PFSK-1 (cell line): ENCODE data around the gene CD247.

Experiments used
- FOXP2 ChIP-seq: optimal IDR thresholded peaks from 2 replicates; pipeline ENCODE3; 2011; ENCODE audit warnings: borderline replicate concordance, control low read depth, inconsistent platforms; ENCODE audit not compliant: insufficient read depth; ENCODE audit errors: extremely low read length, extremely low read depth
- POLR2AphosphoS5 ChIP-seq: IDR thresholded peaks from 2 replicates; pipeline ENCODE4 v1.6.1; 2012; ENCODE audit warnings: low read depth, mild to moderate bottlenecking, control low read depth, low read length, moderate library complexity
- SIN3A ChIP-seq: IDR thresholded peaks from 2 replicates; pipeline ENCODE4 v1.6.1; 2012; ENCODE audit warnings: mild to moderate bottlenecking, low read length, moderate library complexity, borderline replicate concordance; ENCODE audit not compliant: insufficient read depth
- TAF1 ChIP-seq: IDR thresholded peaks from 2 replicates; pipeline ENCODE4 v1.6.1; 2012; ENCODE audit warnings: low read length, control low read depth, borderline replicate concordance; ENCODE audit not compliant: insufficient read depth
- TF ChIP-seq, protein P1 (sequence below), 2 experiments: IDR thresholded peaks; 2 replicates each; pipeline versions ENCODE4 v1.6.1 to v1.8.0; 2011 to 2012; ENCODE audit warnings: low read depth in 2 of 2, low read length in 2 of 2, control low read depth in 1 of 2, inconsistent platforms in 1 of 2, mild to moderate bottlenecking in 1 of 2, moderate library complexity in 1 of 2; ENCODE audit not compliant: insufficient read depth in 1 of 2

CD247 gene

DNA sequence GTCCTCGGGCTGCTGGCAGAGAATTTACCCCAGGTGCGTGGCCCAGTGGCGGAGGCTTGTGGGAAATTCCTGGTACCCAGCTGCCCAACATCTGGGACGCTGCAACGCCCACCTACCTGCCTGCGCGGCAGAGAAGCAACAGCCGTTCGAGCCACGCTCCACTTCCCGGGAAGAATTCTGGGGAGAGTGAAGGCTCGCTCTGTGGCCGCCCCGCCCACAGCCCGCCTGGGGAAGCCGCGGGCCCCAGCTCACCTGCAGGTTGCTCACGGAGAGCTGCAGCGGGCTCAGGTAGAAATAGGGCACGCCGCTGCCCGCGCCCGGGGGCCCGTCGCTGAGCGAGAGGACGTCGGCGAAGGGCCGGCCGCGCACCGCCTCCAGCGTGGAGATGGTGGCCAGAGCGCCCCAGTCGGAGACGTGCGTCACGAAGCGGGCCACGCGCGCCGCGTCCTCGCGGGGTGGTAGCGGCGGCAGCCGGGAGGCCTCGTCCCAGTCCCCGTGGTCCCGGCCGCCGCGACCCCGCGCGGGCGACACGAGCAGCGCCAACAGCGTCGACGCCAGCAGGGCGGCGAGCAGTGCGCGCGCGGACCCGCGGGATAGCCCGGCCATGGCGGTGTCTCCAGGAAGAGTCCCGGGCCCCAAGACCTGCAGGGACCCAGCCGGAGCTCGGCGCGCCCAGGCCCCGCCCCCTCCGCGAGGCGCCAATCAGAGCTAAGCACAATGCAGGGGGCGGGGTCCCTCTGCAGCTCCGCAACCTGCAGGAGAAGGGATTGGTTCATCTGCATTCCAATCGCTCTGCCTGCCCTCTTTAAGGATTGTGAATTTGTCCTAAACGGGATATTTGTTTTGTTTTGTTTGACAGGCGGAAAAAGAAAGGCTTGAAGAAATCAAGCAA is 35.1 kb upstream of the CD247 start, which contains the start of gene CREG1:
Gene CREG1 (minus strand): TSS at position 627 of the 892 bp plus-strand sequence.
- TF ChIP-seq, protein P1, sequence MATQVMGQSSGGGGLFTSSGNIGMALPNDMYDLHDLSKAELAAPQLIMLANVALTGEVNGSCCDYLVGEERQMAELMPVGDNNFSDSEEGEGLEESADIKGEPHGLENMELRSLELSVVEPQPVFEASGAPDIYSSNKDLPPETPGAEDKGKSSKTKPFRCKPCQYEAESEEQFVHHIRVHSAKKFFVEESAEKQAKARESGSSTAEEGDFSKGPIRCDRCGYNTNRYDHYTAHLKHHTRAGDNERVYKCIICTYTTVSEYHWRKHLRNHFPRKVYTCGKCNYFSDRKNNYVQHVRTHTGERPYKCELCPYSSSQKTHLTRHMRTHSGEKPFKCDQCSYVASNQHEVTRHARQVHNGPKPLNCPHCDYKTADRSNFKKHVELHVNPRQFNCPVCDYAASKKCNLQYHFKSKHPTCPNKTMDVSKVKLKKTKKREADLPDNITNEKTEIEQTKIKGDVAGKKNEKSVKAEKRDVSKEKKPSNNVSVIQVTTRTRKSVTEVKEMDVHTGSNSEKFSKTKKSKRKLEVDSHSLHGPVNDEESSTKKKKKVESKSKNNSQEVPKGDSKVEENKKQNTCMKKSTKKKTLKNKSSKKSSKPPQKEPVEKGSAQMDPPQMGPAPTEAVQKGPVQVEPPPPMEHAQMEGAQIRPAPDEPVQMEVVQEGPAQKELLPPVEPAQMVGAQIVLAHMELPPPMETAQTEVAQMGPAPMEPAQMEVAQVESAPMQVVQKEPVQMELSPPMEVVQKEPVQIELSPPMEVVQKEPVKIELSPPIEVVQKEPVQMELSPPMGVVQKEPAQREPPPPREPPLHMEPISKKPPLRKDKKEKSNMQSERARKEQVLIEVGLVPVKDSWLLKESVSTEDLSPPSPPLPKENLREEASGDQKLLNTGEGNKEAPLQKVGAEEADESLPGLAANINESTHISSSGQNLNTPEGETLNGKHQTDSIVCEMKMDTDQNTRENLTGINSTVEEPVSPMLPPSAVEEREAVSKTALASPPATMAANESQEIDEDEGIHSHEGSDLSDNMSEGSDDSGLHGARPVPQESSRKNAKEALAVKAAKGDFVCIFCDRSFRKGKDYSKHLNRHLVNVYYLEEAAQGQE (IDR thresholded peaks at IDR 0.05; ENCODE audit: insufficient read depth in 1 of 2, low read depth in 2 of 2, low read length in 2 of 2): no peak
- TF ChIP-seq TAF1 (peak; percentile 70; the same call in 1 of the 2 replicates), SIN3A (no peak), POLR2AphosphoS5 (peak; percentile 57; the same call in 1 of the 2 replicates), FOXP2 (no peak)

DNA sequence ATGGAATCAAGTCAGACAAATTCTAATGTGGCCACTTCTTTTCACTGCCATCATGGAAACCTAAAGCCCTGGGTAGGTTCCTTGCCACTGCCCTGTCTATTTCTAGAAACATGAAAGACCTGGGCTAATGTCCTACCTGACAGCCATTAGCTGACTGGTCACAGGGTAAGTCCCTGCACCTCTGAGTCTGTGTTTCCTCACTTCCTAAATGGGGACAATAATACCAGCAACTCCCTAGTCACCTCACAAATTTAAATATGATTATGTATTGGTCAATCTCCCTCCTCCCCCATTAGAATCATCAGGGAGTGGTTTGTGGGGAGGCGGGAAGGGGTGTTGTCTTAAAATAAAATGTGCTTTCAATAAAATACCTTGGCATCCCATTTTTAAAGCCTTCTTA is 33.0 kb upstream of the CD247 start:
- TF ChIP-seq SIN3A: no peak
- TF ChIP-seq TAF1: no peak
- no peak for TF ChIP-seq POLR2AphosphoS5
- TF ChIP-seq, protein P1 (IDR thresholded peaks at IDR 0.05; ENCODE audit: insufficient read depth in 1 of 2, low read depth in 2 of 2, low read length in 2 of 2): no peak
- TF ChIP-seq FOXP2: no peak

DNA sequence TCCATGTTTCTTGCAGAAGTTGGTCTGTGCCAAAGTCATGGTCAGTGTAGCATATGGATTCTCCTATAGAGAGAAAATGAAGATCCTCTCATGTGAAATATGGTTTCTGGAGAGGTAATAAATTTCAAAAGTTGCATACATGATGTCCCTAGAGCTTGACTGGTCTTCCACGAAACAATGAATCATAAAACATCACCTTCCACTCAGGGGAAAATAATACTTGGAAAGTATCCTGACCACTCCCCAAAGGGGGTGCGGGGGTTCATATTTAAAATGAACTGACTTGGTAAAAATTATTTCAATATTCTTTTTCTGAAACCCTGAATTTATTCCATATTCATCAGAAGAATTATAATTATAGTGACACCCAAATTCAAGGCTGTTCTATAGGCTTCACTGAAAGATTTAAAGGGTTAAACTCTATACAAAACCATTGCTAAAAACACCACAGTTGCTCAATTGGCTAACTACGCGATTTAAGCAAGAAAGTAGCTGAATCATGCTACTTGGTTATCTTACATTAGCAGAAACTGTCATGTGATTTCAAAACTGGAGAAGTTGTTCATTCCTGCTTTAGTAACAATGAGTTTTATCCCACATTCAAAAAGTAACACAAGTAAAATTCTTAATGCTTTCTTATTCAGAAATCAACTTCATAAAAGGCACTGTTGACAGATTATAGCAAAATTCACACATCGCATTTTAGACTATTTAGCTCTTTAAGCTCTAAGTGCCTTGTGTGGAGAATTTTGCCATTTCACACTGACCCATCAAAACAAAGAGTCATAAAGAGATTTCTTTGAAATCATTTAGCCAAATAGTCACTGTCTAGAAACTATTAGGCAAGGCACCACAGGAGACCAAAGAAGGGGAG is 30.0 kb upstream of the CD247 start:
- TF ChIP-seq, protein P1 (IDR thresholded peaks at IDR 0.05; ENCODE audit: insufficient read depth in 1 of 2, low read depth in 2 of 2, low read length in 2 of 2): no peak
- TF ChIP-seq TAF1: no peak
- TF ChIP-seq FOXP2: no peak
- no peak for TF ChIP-seq POLR2AphosphoS5
- TF ChIP-seq SIN3A: no peak

DNA sequence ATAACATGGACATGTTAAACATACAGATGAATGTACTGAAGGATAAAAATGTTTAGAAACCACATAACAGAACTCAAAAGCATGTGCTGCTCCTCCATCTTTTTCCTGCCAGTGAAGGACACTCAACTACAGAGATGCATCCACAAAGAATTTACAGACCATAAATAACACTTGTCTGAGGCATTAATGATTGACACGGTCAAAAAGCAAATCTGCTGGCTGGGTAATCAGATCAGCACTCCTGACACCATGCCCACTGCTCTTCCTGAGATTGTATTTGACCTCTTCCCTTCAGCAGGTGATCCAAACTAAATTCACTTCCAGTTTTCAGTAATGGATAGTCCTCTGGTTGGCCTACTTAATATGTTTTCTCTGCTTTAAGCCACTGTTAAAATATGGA is 28.6 kb upstream of the CD247 start:
- no peak for TF ChIP-seq TAF1
- no peak for TF ChIP-seq FOXP2
- no peak for TF ChIP-seq SIN3A
- TF ChIP-seq POLR2AphosphoS5: no peak
- TF ChIP-seq, protein P1 (IDR thresholded peaks at IDR 0.05; ENCODE audit: insufficient read depth in 1 of 2, low read depth in 2 of 2, low read length in 2 of 2): no peak
